ENCODE data around the gene DNAH5.
"Not testable (repeated sequence)": the region's sequence is repeated elsewhere in the genome, so short reads cannot be mapped to it uniquely, and the experiment has no call there.

Gene DNAH5, protein sequence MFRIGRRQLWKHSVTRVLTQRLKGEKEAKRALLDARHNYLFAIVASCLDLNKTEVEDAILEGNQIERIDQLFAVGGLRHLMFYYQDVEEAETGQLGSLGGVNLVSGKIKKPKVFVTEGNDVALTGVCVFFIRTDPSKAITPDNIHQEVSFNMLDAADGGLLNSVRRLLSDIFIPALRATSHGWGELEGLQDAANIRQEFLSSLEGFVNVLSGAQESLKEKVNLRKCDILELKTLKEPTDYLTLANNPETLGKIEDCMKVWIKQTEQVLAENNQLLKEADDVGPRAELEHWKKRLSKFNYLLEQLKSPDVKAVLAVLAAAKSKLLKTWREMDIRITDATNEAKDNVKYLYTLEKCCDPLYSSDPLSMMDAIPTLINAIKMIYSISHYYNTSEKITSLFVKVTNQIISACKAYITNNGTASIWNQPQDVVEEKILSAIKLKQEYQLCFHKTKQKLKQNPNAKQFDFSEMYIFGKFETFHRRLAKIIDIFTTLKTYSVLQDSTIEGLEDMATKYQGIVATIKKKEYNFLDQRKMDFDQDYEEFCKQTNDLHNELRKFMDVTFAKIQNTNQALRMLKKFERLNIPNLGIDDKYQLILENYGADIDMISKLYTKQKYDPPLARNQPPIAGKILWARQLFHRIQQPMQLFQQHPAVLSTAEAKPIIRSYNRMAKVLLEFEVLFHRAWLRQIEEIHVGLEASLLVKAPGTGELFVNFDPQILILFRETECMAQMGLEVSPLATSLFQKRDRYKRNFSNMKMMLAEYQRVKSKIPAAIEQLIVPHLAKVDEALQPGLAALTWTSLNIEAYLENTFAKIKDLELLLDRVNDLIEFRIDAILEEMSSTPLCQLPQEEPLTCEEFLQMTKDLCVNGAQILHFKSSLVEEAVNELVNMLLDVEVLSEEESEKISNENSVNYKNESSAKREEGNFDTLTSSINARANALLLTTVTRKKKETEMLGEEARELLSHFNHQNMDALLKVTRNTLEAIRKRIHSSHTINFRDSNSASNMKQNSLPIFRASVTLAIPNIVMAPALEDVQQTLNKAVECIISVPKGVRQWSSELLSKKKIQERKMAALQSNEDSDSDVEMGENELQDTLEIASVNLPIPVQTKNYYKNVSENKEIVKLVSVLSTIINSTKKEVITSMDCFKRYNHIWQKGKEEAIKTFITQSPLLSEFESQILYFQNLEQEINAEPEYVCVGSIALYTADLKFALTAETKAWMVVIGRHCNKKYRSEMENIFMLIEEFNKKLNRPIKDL (N-terminal part only)

DNA sequence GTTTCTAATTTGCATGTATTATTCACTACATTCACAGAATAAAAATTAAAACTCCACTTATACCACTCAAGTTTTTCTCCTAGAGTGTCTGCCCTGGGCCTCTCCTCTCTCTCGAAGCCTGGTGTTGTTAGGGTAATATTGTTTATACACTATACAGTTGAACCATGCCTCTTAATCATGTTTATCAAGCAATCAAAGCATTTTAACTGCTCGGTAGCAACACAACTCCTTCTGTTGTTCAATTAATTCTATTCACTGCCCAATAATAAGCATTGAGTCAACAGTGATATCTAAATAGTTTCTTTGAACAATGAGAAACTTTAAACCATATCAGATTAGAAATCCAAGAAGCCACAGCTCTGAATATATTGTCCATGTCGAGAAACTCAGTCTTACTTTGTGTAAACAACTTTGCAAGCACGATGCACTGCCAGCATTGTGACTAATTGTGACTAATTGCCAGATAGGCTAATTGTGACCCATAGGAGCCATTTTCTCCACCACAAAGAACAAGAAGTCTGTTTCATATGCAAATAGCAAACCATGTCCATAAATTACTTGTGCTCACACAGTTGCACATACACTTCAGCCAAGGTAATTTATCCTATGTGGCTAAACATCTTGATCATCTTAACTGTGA lies at the start of gene DNAH5:
DNAH5 (minus strand) TSS at position 129 of the 640 bp plus-strand sequence. CDS start 250 bp downstream, outside the sequence.
- DNase-seq (ENCODE audit: low spot score): no peak

DNA sequence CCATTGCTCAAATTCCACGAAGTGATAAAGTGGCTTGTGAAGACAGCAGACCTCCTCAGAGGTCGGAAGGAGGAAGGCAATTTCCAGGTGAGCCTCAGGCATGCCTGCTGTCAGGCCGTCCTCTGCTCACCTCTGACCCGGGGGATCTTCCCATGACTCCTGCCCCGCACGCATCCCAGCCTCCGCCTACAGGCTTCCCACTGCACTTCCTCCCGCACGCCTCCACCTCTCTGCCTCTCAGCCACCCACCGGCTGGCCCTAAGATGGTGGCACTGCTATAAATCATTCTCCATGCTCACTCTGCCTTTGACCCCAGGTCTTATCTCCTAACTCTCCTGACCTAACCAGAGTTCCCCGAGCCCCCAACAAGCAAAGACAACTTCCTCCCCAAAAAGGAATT lies 49.4 kb upstream of the DNAH5 start:
- DNase-seq (ENCODE audit: low spot score): no peak

DNA sequence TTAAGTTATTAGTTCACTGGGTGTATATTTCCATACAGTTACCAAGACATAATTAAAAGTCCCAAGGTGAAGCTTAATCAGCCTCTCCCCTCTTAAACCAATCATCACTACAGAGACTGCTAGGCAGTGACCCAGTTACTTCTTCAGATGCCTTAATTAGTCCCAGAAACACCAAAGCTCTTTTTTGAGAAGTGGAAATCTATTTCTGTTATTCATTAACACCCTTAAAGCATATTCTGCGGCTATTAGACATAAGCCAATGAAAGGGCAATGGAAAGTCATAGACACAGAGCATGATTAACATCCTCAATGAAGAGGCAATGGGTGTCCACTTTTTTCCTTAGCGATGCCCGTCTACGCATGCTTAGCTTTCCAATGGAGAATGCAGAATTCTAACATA lies 48.3 kb upstream of the DNAH5 start:
- DNase-seq (ENCODE audit: low spot score): no peak

DNA sequence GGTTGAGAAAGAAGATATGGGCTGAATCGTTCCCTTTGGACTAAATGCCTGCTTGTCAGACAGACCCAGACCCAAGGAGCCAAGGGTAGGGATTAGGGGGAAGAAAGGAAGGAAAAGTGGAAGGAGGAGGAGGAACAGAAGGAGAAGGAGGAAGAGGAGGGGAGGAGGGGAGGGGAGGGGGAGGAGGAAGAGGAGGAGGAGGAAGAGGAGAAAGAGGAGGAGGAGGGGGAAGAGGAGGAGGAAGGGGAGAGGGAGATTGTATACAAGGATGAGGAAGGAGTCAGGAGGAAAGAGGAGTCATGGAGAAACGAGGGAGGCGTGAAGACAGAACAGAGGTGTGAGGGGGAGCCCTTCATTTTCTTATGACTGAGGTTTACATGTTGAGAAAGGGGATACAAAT lies 46.9 kb upstream of the DNAH5 start:
- DNase-seq (ENCODE audit: low spot score): no peak

DNA sequence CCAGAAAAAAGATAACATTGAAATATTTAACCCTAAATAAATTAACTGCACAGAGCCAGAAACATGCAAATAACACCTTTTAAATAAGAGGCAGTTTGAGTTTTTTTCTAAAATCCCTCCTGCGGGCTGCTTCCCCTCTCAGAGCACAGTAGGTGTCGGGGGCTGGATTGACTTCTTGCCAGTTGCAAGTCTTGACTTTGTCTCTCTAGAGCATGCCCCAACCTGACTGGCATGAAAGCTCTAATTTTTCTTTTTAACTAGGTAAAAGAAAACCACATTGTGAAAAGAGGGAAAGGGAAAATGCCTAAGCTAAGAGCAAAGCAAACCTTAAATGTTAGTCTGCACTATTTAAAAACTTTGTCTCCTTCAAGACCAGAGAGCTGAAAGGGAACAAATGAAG lies 46.4 kb upstream of the DNAH5 start:
- no peak for DNase-seq (ENCODE audit: low spot score)

DNA sequence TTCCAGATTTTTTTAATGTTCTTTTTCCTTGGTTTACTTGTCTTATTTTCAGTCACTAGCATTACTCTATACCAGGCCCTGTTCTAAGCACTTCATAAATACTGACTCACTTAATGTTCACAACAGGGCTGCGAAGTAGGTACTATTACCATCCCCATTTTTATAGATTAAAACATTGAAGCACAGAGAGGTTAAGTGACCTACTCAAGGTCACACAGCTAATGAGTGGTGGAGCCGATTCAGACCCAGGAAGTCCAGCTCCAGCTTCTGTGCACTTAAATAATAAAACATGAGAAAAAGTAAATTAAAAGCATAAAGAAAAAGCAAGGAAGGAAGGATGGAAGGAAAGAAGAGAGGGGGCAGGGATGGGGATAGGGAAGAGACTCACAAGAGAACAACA lies 45.3 kb upstream of the DNAH5 start:
- DNase-seq (ENCODE audit: low spot score): no peak

DNA sequence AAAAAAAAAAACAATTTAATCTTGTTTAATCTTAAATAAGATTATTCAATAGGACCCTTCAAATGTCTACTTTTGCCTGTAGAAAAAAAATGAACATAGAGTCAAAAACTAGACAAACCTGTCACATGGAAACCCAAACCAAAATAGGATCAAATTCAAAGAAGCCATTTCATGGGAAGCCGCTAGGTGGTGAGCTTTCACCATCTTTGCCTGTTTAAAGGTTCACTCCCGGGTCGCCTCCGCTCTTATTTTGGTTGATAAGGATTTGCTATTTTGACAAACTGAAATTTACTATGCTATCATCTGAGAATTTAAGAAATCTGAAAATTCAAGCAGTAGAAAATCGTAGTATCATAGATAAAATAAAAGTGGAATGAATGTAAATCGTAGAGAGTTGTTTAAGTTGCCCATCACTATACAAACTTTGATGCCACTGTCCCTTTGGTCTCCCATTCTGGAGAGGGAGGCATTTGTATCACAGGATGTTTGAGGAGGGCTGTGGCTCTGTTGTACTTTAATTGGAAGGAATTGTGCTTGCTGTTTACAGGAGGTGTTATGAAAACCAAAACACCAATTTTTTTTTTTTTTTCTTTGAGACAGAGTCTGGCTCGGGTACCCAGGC lies 43.5 kb upstream of the DNAH5 start:
- DNase-seq (ENCODE audit: low spot score): peak; percentile 54

DNA sequence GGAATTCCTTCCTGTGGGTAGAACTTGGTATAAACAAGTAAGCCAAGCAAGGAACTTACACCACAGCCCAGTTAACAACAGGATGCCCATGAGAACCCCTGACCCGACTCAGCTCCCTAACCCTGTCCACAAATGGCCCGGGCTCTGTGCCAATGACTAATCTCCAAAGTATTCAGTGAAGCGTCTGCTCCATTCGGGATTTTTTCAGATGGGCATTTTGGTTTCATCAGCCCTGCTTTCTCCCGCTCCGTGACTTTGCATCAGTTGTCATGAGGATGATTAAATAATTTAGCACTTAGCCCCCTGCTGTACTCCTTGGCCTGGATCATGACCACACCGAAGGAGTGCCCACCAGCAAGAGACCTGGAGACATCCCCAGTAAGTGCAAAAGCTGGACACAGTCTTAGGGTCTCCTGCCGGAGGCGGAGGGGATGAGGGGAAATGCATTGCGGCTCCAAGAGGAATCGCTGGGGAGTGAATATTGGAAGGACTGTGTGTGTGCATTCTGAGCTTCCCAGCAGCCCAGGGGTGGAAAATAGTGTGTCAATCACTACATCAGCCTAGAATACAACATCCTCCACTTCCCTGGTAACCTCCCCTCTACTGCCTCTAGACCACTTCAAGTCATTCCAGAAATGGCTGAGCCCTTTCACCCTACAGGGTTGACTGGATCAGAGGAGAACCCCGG lies 41.4 kb upstream of the DNAH5 start:
- no peak for DNase-seq (ENCODE audit: low spot score)

DNA sequence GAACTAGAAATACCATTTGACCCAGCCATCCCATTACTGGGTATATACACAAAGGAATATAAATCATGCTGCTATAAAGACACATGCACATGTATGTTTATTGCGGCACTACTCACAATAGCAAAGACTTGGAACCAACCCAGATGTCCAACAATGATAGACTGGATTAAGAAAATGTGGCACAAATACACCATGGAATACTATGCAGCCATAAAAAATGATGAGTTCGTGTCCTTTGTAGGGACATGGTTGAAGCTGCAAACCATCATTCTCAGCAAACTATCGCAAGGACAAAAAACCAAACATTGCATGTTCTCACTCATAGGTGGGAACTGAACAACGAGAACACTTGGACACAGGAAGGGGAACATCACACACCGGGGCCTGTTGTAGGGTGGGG lies 40.4 kb upstream of the DNAH5 start:
- not testable (repeated sequence) for DNase-seq (ENCODE audit: low spot score)

DNA sequence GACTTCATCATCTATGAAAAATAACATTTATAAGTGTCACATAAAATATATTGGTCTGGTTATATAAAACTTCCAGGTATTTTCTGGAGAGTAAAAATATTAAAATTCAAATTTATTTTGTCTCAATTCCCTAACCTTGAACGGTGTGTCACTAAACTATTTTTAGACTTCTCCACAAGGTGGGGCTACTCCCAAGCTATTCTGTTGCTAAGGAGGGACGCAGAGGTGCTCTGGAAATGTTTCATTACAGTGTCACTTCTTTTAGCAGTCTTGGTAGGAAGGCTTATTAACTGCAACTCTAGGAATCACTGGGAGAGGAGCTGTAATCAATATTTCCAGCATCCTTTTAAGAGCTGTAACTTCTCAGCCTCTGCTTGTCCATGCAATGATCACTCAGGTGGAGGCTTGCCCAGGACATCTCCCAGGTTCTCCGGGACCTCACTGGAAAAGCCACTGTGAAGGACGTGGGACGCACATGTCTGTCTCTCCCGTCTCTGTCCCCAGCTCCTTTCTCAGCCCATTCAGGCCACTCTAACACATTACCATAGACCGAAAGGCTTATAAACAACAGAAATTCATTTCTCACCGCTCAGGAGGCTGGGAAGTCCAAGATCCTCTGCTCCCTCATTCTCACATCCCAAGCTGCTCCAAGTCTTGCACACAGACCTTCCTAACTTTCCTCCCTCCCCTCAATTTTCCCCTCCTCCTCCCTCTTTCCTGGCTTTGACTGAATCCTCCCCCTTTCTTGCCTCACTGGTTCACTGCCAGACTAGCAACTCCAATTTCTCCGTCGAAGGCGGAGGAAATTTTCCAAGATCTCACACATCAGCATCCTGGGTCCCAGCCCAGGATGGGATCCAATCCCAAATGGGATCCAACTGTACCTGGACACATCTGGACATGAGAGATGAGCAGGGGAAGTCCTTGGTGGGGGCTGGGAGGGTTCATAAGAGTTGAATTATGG lies 32.7 kb upstream of the DNAH5 start:
- peak; percentile 26 for DNase-seq (ENCODE audit: low spot score)

DNA sequence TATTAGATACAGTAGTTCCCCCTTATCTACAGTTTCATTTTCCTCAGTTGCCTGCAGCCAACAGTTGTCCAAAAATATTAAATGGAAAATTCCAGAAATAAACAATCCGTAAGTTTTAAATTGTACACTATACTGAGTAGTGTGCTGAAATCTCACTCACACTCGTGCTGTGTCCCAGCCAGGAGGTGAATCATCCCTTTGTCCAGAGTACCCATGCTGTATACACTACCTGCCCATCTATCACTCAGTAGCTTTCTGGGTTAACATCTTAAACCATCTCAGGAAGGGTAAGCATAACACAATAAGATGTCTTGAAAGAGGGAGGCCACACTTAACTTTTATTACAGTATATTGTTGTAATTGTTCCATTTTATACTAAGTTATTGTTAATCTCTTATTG lies 31.7 kb upstream of the DNAH5 start:
- DNase-seq (ENCODE audit: low spot score): no peak

DNA sequence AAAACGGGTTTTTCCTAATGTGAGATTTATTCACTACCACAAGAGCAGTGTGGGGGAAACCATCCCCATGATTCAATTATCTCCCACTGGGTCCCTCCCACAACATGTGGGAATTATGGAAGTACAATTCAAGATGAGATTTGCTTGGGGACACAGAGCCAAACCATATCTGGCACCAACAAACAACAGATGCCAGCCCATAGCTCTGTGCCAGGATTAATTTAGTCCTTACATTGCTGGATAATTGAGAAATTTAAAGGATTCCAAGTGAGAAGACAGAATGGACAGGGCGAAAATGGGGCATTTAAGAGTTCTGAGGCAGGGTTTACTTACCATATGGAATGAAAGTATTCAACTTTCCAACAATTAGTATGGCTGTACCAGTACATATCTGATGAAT lies 30.8 kb upstream of the DNAH5 start:
- no peak for DNase-seq (ENCODE audit: low spot score)

DNA sequence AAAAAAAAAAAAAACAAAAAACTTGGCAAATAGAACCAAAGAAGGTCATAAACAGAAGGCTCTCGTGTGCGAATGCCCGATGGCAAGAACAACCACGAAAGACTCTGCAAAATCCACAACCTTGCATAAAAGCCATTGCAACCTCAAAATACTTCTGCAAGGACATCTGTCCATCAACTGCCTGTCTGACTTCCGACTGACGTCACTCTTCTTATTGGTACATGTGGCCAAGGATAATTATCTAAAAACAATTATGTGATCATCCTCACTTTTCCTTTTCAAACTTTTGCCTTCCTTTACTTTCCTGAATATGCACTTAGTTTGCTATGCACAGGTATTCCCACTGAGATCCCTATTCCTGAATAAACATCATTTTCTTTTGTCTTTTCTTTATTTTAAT lies 29.2 kb upstream of the DNAH5 start:
- no peak for DNase-seq (ENCODE audit: low spot score)

DNA sequence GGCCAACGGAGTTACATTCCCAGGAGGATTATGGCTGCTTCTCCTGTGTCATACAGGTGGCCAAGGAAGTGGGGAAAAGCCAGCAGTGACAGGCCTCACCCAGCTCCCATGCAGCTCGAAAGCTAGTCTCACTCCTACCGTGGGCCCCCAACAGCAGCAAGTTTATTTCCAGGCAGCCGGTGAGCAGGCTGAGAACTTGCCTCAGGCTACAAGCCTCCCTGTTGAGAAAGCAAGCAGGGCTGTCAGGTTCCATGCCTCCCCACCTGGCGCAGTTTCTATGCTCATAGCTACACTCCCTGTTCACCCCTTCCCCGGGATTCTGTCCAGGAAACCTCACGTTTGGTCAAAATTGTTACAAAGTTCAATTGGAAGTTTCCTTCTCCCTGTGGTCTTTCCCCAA lies 27.5 kb upstream of the DNAH5 start:
- no peak for DNase-seq (ENCODE audit: low spot score)

DNA sequence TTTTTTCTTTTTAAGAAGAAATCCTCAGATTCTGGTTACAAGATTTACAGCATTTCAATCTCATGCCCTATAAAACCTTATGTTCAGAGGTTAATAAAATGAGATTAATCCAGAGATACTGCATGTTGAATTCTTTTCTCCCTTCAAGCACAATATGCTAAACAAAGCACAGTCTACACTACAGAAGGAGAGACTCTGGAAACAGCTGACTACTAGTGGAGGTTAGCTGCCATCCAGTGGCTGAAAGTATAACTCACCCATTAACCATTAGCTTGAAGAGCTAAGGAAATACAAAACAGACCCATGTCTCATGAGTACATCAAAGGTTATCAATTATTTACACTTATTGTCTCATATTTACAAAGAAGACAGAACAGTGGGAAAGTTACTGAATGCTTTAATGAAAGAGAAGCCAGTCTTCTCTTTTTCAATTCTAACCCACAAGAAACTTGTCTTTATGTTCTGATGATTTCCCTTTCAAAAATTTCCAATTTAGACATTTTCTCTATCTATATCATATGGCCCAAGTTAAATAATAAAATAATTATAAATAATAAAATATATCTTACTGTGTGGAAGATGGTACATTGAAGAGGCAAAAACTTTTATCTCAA lies 12.7 kb upstream of the DNAH5 start:
- DNase-seq (ENCODE audit: low spot score): peak; percentile 72

DNA sequence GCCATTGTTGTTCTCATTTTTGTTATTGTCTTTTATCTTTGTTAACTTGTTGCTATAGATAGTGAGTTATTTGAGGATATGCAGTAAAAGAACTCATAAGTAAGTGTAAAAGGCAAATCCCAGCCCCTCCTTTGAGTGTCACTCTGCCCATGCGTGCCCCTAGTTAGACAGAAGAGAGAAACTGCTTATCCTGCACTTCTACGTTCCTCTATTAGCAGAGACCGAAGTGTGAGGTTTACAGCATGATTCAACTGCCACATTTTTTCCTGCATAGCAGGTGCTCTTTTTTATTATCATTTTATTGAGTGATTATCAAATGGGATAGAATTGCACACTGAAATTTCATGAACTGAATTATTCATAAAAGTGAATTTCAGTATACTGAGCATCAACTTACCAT lies 12.0 kb upstream of the DNAH5 start:
- peak; percentile 48 for DNase-seq (ENCODE audit: low spot score)

DNA sequence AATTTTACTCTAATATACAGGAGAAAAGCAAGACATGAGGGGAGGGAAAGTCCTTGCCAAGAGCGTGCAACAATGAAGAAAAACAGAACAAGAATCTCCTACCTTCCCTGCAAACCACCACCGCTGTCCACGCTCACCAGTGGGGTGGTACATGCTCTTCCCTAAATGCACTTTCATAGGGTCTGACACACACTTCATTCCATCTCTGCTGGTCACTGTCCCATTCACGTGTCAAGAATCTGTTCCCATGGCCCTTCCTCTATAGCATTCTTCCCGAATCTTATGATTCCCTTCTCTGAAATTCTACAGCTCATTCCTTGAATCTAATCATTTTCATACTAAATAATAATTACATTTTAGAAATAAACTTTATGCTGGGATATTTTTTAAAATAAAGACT lies 11.4 kb upstream of the DNAH5 start:
- no peak for DNase-seq (ENCODE audit: low spot score)

DNA sequence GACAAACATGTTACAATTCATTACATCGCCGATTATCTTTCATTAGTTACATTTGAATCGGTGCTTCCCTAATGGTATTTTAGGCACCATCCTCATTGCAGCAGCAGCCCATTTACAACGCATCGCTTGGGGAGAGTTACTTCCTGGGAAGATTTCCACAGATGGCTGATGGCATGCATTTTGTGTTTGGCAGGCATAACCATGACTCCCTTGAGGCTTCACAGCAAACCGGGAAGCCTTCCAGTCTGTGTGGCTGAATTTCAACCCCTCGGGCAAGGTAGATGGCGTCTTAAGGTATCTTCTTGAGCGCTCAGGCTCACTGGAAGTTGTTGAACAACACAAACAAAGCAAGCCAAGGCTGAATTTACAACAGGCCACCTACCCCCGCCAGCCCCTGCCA lies 1.6 kb upstream of the DNAH5 start:
- DNase-seq (ENCODE audit: low spot score): peak; percentile 38

DNA sequence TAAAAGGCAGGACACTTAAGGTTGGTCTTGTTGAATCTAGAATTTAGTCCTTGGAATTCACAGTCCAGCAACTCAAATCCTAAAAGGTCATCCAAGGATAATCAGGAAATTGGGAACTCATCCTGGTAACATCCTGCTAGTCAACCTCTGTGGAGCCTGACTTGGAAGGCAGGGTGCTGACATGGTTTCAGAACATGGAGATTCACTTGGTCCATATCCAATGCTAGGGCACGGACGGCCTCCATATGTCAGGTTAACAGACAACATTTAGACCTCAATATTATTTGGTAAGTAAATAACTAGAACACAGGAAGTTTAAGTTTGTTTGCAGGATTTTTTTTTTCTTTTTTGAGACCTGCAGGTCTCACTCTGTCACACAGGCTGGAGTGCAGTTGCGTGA lies 783 bp upstream of the DNAH5 start:
- no peak for DNase-seq (ENCODE audit: low spot score)

Data from pons (tissue), 1 donor.